ENCODE data around the gene TBX10.
"Not testable (repeated sequence)": the region's sequence is repeated elsewhere in the genome, so short reads cannot be mapped to it uniquely, and the experiment has no call there.

The TBX10 gene

GRCh38 chr11:67605231-67606011 lies 34.1 kb downstream of the TBX10 start:
- Histone ChIP-seq H3K9me3 (ENCODE audit: insufficient read depth, low read length) (0 out of 2 replicates have a peak, but pooled peaks cover 4% of the 10 kb centered on the region), H3K79me2 (ENCODE audit: insufficient read depth, low read length) (peaks cover 11% of the 10 kb centered on the region), H2AFZ (ENCODE audit: low read depth, low read length, severe bottlenecking) (no peak overlapping the region), H4K20me1 (ENCODE audit: low read depth, low read length) (no peaks in the 10 kb centered on the region), H3K9ac (ENCODE audit: low read length) (no peak overlapping the region), H3K27ac (ENCODE audit: low read depth, low read length) (no peak overlapping the region), H3K27me3 (ENCODE audit: low read length) (no peaks in the 10 kb centered on the region), H3K9me2 (replicated peaks; ENCODE audit: insufficient read depth, low read length) (no peaks in the 10 kb centered on the region), H3K4me3 (ENCODE audit: insufficient read depth, low read length, poor library complexity, severe bottlenecking) (no peak overlapping the region), H3K36me3 (ENCODE audit: low read length) (no peaks in the 10 kb centered on the region), H3F3A (ENCODE audit: insufficient read depth) (peaks cover 4% of the 10 kb centered on the region), H3K4me2 (ENCODE audit: low read depth, low read length, poor library complexity, severe bottlenecking) (no peak overlapping the region)
- TF ChIP-seq CTCF (IDR thresholded peaks at IDR 0.05; ENCODE audit: insufficient read depth, low read length, poor library complexity, severe bottlenecking) (no peak), EZH2phosphoT487 (conservative IDR thresholded peaks at IDR 0.05; ENCODE audit: low read length) (no peak)

- Histone ChIP-seq H3F3A (ENCODE audit: insufficient read depth) (peaks cover 10% of the 10 kb centered on the region), H3K9me3 (ENCODE audit: insufficient read depth, low read length) (0 out of 2 replicates have a peak, but pooled peaks cover 4% of the 10 kb centered on the region), H3K4me3 (ENCODE audit: insufficient read depth, low read length, poor library complexity, severe bottlenecking) (no peak overlapping the region), H3K36me3 (ENCODE audit: low read length) (no peaks in the 10 kb centered on the region), H3K79me2 (ENCODE audit: insufficient read depth, low read length) (peaks cover 11% of the 10 kb centered on the region), H3K4me2 (ENCODE audit: low read depth, low read length, poor library complexity, severe bottlenecking) (no peak overlapping the region), H3K9ac (ENCODE audit: low read length) (no peak overlapping the region), H3K27ac (ENCODE audit: low read depth, low read length) (no peak overlapping the region), H2AFZ (ENCODE audit: low read depth, low read length, severe bottlenecking) (no peak overlapping the region), H3K27me3 (ENCODE audit: low read length) (no peaks in the 10 kb centered on the region), H4K20me1 (ENCODE audit: low read depth, low read length) (no peaks in the 10 kb centered on the region), H3K9me2 (replicated peaks; ENCODE audit: insufficient read depth, low read length) (no peaks in the 10 kb centered on the region)
- no peak for TF ChIP-seq EZH2phosphoT487 (conservative IDR thresholded peaks at IDR 0.05; ENCODE audit: low read length)
- no peak for TF ChIP-seq CTCF (IDR thresholded peaks at IDR 0.05; ENCODE audit: insufficient read depth, low read length, poor library complexity, severe bottlenecking)
Observed at GRCh38 chr11:67604815-67605214, 34.7 kb downstream of the TBX10 start.

GRCh38 chr11:67604119-67604518 lies 35.4 kb downstream of the TBX10 start:
- not testable (repeated sequence) for H3K9me2 ChIP-seq (replicated peaks; ENCODE audit: insufficient read depth, low read length); H3K36me3 ChIP-seq (ENCODE audit: low read length); H2AFZ ChIP-seq (ENCODE audit: low read depth, low read length, severe bottlenecking); H3K4me2 ChIP-seq (ENCODE audit: low read depth, low read length, poor library complexity, severe bottlenecking); H3K9ac ChIP-seq (ENCODE audit: low read length); H3K4me3 ChIP-seq (ENCODE audit: insufficient read depth, low read length, poor library complexity, severe bottlenecking); H3K27ac ChIP-seq (ENCODE audit: low read depth, low read length); H3K27me3 ChIP-seq (ENCODE audit: low read length); H3K9me3 ChIP-seq (ENCODE audit: insufficient read depth, low read length); H4K20me1 ChIP-seq (ENCODE audit: low read depth, low read length)
- Histone ChIP-seq H3K79me2 (ENCODE audit: insufficient read depth, low read length) (peaks cover 11% of the 10 kb centered on the region), H3F3A (ENCODE audit: insufficient read depth) (peaks cover 13% of the 10 kb centered on the region; the same call in 1 of the 2 replicates)

- no peak overlapping the region for H2AFZ ChIP-seq (ENCODE audit: low read depth, low read length, severe bottlenecking)
- peak overlapping the region; percentile 48 for H3K9ac ChIP-seq (ENCODE audit: low read length)
- peak overlapping the region; percentile 88 for H3K27ac ChIP-seq (ENCODE audit: low read depth, low read length)
- no peaks in the 10 kb centered on the region for H4K20me1 ChIP-seq (ENCODE audit: low read depth, low read length)
- H3K27me3 ChIP-seq (ENCODE audit: low read length) = no peaks in the 10 kb centered on the region
- no peaks in the 10 kb centered on the region for H3K9me2 ChIP-seq (replicated peaks; ENCODE audit: insufficient read depth, low read length)
- peaks cover 13% of the 10 kb centered on the region; the same call in 1 of the 2 replicates for H3F3A ChIP-seq (ENCODE audit: insufficient read depth)
- no peaks in the 10 kb centered on the region for H3K79me2 ChIP-seq (ENCODE audit: insufficient read depth, low read length)
- peak overlapping the region; percentile 85 for H3K4me2 ChIP-seq (ENCODE audit: low read depth, low read length, poor library complexity, severe bottlenecking)
- peak overlapping the region; percentile 42 for H3K4me3 ChIP-seq (ENCODE audit: insufficient read depth, low read length, poor library complexity, severe bottlenecking)
- TF ChIP-seq EZH2phosphoT487 (conservative IDR thresholded peaks at IDR 0.05; ENCODE audit: low read length) (no peak), CTCF (IDR thresholded peaks at IDR 0.05; ENCODE audit: insufficient read depth, low read length, poor library complexity, severe bottlenecking) (no peak)
- no peaks in the 10 kb centered on the region for H3K36me3 ChIP-seq (ENCODE audit: low read length)
- H3K9me3 ChIP-seq (ENCODE audit: insufficient read depth, low read length) = 0 out of 2 replicates have a peak, but pooled peaks cover 4% of the 10 kb centered on the region
Observed at GRCh38 chr11:67601098-67601497, 38.5 kb downstream of the TBX10 start.
